Liver (tissue), 9 donors: ENCODE data around the gene GOLGA1. TPM values are rescaled to one million over a fixed set of nuclear protein-coding genes. Genes with fewer than 3 reads are reported as not detected.
"Not testable (repeated sequence)": the region's sequence is repeated elsewhere in the genome, so short reads cannot be mapped to it uniquely, and the experiment has no call there.

Source experiments
- DNase-seq: peaks from one replicate; pipeline ENCODE4 v3.0.0-alpha.2; 2017; ENCODE audit warnings: low spot score
- H3K27ac ChIP-seq, 2 donors: one replicate each; pipeline ENCODE4 v1.7.0; 2013; ENCODE audit warnings: inconsistent platforms in 2 of 2, low read length in 2 of 2, control low read depth in 1 of 2, low read depth in 1 of 2, mild to moderate bottlenecking in 1 of 2
- H3K27me3 ChIP-seq, 4 donors: one replicate each; pipeline versions ENCODE4 v1.6.1 to v1.7.0; 2013; ENCODE audit warnings: low read length in 3 of 4, inconsistent platforms in 1 of 4, mild to moderate bottlenecking in 1 of 4, moderate library complexity in 1 of 4; ENCODE audit not compliant: control insufficient read depth in 4 of 4, insufficient read depth in 4 of 4
- H3K36me3 ChIP-seq, 4 donors: one replicate each; pipeline versions ENCODE4 v1.6.1 to v1.7.0; 2013; ENCODE audit warnings: low read length in 3 of 4, mild to moderate bottlenecking in 3 of 4, low read depth in 1 of 4, moderate library complexity in 1 of 4; ENCODE audit not compliant: control insufficient read depth in 4 of 4, insufficient read depth in 3 of 4
- H3K4me1 ChIP-seq, 4 donors: one replicate each; pipeline versions ENCODE4 v1.6.1 to v1.7.0; 2013; ENCODE audit warnings: low read length in 3 of 4, mild to moderate bottlenecking in 3 of 4, moderate library complexity in 1 of 4; ENCODE audit not compliant: control insufficient read depth in 4 of 4, insufficient read depth in 4 of 4
- H3K4me3 ChIP-seq, 3 donors: one replicate each; pipeline versions ENCODE4 v1.6.1 to v1.7.0; 2013; ENCODE audit warnings: low read length in 3 of 3, control low read depth in 1 of 3, low read depth in 1 of 3, mild to moderate bottlenecking in 1 of 3
- H3K9ac ChIP-seq, 2 donors: one replicate each; pipeline ENCODE4 v1.7.0; 2013; ENCODE audit warnings: low read length in 2 of 2, mild to moderate bottlenecking in 2 of 2, moderate library complexity in 2 of 2, control low read depth in 1 of 2, low read depth in 1 of 2
- H3K9me3 ChIP-seq, 4 donors: one replicate each; pipeline versions ENCODE4 v1.6.1 to v1.7.0; 2013; ENCODE audit warnings: low read length in 3 of 4; ENCODE audit not compliant: control insufficient read depth in 4 of 4
- EGR1 ChIP-seq, 2 donors: IDR thresholded peaks; 2 replicates each; pipeline ENCODE4 v1.6.1; 2016 to 2018; ENCODE audit warnings: antibody characterized with exemption in 2 of 2, low read depth in 2 of 2
- RAD21 ChIP-seq, 2 donors: IDR thresholded peaks; 2 replicates each; pipeline ENCODE4 v1.6.1; 2016; ENCODE audit warnings: antibody characterized with exemption in 2 of 2, mild to moderate bottlenecking in 2 of 2
- ZBTB33 ChIP-seq: IDR thresholded peaks from 2 replicates; pipeline ENCODE4 v1.6.1; 2016; ENCODE audit warnings: antibody characterized with exemption
- WGBS: extraction: QIAGEN DNeasy Blood & Tissue Kit; methylation state at CpG from one replicate; pipeline ENCODE4 v1.1.7; 2013; 5-methylcytosine and 5-hydroxymethylcytosine counted together
- polyA plus RNA-seq, 2 donors: library from polyadenylated mRNA; stranded (reverse) in 1 of 2; unstranded in 1 of 2; fragments of 200-250 nt in 1 of 2; fragments of >200 nt in 1 of 2; fragmentation: Nextera tagmentation in 1 of 2; extraction: Ambion mirVana in 1 of 2; gene quantifications; one replicate each; pipeline versions ENCODE4 v1.2.1 to v1.2.3, GENCODE V29; 2013 to 2015
- total RNA-seq, 2 donors: library from RNA; depleted of rRNA; stranded (reverse); fragments of >200 nt; gene quantifications; one replicate each; pipeline ENCODE4 v1.2.3, GENCODE V29; 2014
- TF ChIP-seq, protein P1 (sequence below): IDR thresholded peaks from 2 replicates; pipeline ENCODE4 v1.6.1; 2016; ENCODE audit warnings: antibody characterized with exemption
- TF ChIP-seq, protein P2 (sequence below): fragments of 150-350 bp; IDR thresholded peaks from 2 replicates; pipeline ENCODE4 v1.5.1; 2017; ENCODE audit warnings: improper control_type of control experiment, low read depth, low read length; ENCODE audit not compliant: missing input control
- donor health status: healthy.
- donor health status: healthy.
- donor health status: healthy.
- donor health status: healthy.
- donor health status: healthy.

GOLGA1 gene
- total and polyA plus RNA-seq, 4 donors = 5.9 to 17.6 (median 8.9) TPM

DNA sequence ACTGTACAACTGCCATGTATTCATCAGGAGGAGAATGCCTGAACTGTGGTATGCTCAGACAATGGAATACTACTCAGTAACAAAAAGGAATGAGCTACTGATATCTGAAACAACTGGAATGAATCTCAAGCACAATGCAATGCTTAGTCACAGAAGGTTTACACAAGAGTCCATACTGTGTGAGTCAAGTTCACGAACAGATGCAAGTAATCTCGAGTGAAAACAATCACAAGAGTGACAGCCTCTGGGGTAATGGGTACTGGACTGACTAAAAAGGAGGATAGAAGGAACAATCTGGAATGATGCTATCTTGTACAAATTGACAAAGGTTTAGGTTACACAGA lies 19.5 kb upstream of the GOLGA1 start:
- Histone ChIP-seq H3K36me3 (no peaks in the 10 kb centered on the region), H3K27ac (no peak overlapping the region), H3K4me1 (no peaks in the 10 kb centered on the region), H3K4me3 (no peak overlapping the region), H3K27me3 (no peaks in the 10 kb centered on the region), H3K9me3 (no peaks in the 10 kb centered on the region), H3K9ac (no peak overlapping the region)
- no peak for DNase-seq
- TF ChIP-seq EGR1 (IDR thresholded peaks at IDR 0.05; ENCODE audit: low read depth in 2 of 2) = no peak
- TF ChIP-seq RAD21 (IDR thresholded peaks at IDR 0.05) = no peak
- TF ChIP-seq, protein P1, sequence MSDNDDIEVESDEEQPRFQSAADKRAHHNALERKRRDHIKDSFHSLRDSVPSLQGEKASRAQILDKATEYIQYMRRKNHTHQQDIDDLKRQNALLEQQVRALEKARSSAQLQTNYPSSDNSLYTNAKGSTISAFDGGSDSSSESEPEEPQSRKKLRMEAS = no peak
- no peak for TF ChIP-seq ZBTB33
- 93% methylated on average over 2 of the region's 2 CpGs for WGBS

DNA sequence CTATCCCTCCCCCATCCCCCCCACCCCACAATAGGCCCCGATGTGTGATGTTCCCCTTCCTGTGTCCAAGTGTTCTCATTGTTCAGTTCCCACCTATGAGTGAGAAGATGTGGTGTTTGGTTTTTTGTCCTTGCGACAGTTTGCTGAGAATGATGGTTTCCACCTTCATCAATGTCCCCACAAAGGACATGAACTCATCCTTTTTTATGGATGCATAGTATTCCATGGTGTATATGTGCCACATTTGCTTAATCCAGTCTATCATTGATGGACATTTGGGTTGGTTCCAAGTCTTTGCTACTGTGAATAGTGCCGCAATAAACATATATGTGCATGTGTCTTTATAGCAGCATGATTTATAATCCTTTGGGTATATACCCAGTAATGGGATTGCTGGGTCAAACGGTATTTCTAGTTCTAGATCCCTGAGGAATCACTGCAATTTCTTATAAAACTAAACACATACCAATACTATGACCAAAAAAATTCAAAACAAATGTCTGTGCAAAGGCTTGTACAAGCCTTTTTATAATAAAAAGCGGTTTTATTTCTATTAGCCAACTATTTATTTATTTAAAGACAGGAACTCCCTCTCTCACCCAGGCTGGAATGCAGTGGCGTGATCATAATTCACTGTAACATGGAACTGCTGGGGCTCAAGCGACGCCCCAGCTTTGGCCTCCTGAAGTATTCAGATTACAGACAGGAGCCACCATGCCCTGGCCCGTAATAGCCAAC lies 19.0 kb upstream of the GOLGA1 start:
- not testable (repeated sequence) for H3K27ac ChIP-seq, H3K9me3 ChIP-seq, H3K4me3 ChIP-seq, H3K4me1 ChIP-seq, H3K36me3 ChIP-seq, H3K27me3 ChIP-seq, H3K9ac ChIP-seq, DNase-seq
- WGBS = 98% methylated on average over 9 of the region's 9 CpGs

DNA sequence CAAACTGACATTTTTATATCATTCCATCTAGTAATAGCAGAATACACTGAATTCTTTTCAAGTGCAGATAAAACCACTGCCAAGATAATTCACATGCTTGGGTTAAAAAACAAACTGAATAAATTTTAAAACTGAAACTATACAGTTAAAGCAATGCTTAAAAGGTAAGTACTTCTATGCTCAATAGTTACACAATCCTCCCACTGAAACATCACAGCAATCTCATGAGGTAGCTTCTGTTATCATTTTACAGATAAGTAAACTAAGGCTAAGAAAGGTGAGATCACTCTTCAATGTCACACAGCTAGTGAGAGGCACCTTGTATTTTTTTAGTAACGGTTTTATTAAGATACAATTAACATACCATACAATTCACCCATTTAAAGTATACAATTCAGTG lies 13.4 kb upstream of the GOLGA1 start:
- Histone ChIP-seq H3K27me3 (no peaks in the 10 kb centered on the region), H3K4me1 (peaks cover 2 to 18% (median 11%) of the 10 kb centered on the region in 4 donors), H3K9me3 (no peaks in the 10 kb centered on the region), H3K36me3 (peaks cover 0 to 2% (median 0%) of the 10 kb centered on the region in 4 donors), H3K4me3 (no peak overlapping the region), H3K9ac (no peak overlapping the region), H3K27ac (no peak overlapping the region)
- no peak for TF ChIP-seq ZBTB33
- TF ChIP-seq, protein P2, sequence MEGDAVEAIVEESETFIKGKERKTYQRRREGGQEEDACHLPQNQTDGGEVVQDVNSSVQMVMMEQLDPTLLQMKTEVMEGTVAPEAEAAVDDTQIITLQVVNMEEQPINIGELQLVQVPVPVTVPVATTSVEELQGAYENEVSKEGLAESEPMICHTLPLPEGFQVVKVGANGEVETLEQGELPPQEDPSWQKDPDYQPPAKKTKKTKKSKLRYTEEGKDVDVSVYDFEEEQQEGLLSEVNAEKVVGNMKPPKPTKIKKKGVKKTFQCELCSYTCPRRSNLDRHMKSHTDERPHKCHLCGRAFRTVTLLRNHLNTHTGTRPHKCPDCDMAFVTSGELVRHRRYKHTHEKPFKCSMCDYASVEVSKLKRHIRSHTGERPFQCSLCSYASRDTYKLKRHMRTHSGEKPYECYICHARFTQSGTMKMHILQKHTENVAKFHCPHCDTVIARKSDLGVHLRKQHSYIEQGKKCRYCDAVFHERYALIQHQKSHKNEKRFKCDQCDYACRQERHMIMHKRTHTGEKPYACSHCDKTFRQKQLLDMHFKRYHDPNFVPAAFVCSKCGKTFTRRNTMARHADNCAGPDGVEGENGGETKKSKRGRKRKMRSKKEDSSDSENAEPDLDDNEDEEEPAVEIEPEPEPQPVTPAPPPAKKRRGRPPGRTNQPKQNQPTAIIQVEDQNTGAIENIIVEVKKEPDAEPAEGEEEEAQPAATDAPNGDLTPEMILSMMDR = no peak
- no peak for DNase-seq
- WGBS = 88% methylated on average over 1 of the region's 1 CpG
